ENCODE data around the gene CENPP.

- TF ChIP-seq POLR2A (IDR thresholded peaks at IDR 0.05): no peak
- TF ChIP-seq, protein P1, sequence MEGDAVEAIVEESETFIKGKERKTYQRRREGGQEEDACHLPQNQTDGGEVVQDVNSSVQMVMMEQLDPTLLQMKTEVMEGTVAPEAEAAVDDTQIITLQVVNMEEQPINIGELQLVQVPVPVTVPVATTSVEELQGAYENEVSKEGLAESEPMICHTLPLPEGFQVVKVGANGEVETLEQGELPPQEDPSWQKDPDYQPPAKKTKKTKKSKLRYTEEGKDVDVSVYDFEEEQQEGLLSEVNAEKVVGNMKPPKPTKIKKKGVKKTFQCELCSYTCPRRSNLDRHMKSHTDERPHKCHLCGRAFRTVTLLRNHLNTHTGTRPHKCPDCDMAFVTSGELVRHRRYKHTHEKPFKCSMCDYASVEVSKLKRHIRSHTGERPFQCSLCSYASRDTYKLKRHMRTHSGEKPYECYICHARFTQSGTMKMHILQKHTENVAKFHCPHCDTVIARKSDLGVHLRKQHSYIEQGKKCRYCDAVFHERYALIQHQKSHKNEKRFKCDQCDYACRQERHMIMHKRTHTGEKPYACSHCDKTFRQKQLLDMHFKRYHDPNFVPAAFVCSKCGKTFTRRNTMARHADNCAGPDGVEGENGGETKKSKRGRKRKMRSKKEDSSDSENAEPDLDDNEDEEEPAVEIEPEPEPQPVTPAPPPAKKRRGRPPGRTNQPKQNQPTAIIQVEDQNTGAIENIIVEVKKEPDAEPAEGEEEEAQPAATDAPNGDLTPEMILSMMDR (IDR thresholded peaks at IDR 0.05): no peak
Observed at GRCh38 chr9:92384375-92384774, 58.6 kb downstream of the CENPP start.

Measured in body of pancreas (tissue), 4 donors.